ENCODE results near the gene TPM4. TPM values are rescaled to one million over a fixed set of nuclear protein-coding genes. Genes with fewer than 3 reads are reported as not detected.
A peak's percentile ranks its signal among the peaks of the same experiment; 100 is the strongest.

Gene TPM4
- total RNA-seq, 3 donors from 2014 or later: 205 to 373 (median 333) TPM

- Histone ChIP-seq H3K36me3 (ENCODE audit: low read depth) (no peaks in the 10 kb centered on the region), H3K9me3 (no peaks in the 10 kb centered on the region), H3K4me3 (no peak overlapping the region), H3K4me1 (ENCODE audit: low read depth) (no peaks in the 10 kb centered on the region)
- intact Hi-C loops (cut with DNase I, micrococcal nuclease): no loop called here
- peak; percentile 74 for ATAC-seq
- no peak for TF ChIP-seq CTCF (IDR thresholded peaks at IDR 0.05)
- no peak for DNase-seq
These were observed 60.1 kb downstream of the TPM4 start for GRCh38 chr19:16136185-16136999.

- no peak for TF ChIP-seq CTCF (IDR thresholded peaks at IDR 0.05)
- no peaks in the 10 kb centered on the region for H3K9me3 ChIP-seq
- ATAC-seq (no peak), DNase-seq (no peak)
- no peaks in the 10 kb centered on the region for H3K36me3 ChIP-seq (ENCODE audit: low read depth)
- no peak overlapping the region for H3K4me3 ChIP-seq
- H3K4me1 ChIP-seq (ENCODE audit: low read depth): peaks cover 6% of the 10 kb centered on the region
- intact Hi-C loops (cut with DNase I, micrococcal nuclease): no loop called here
These were observed 63.5 kb downstream of the TPM4 start for GRCh38 chr19:16139752-16140151.

GRCh38 chr19:16141043-16141442 lies 64.7 kb downstream of the TPM4 start:
- peak in 1 of 3 donors; percentile 74 for DNase-seq
- Histone ChIP-seq H3K4me3 (no peak overlapping the region), H3K9me3 (no peaks in the 10 kb centered on the region), H3K4me1 (ENCODE audit: low read depth) (peaks cover 6% of the 10 kb centered on the region), H3K36me3 (ENCODE audit: low read depth) (no peaks in the 10 kb centered on the region)
- no peak for TF ChIP-seq CTCF (IDR thresholded peaks at IDR 0.05)
- no peak for ATAC-seq
- intact Hi-C loops (cut with DNase I, micrococcal nuclease): no loop called here

- ATAC-seq (no peak), DNase-seq (no peak)
- no peak for TF ChIP-seq CTCF (IDR thresholded peaks at IDR 0.05)
- Histone ChIP-seq H3K36me3 (ENCODE audit: low read depth) (no peaks in the 10 kb centered on the region), H3K4me3 (no peak overlapping the region), H3K4me1 (ENCODE audit: low read depth) (peaks cover 6% of the 10 kb centered on the region), H3K9me3 (no peaks in the 10 kb centered on the region)
- intact Hi-C loops (cut with DNase I, micrococcal nuclease): no loop called here
These were observed 65.8 kb downstream of the TPM4 start for GRCh38 chr19:16142032-16142580.

- Histone ChIP-seq H3K4me1 (ENCODE audit: low read depth) (peaks cover 6% of the 10 kb centered on the region), H3K9me3 (no peaks in the 10 kb centered on the region), H3K36me3 (ENCODE audit: low read depth) (no peaks in the 10 kb centered on the region), H3K4me3 (peak within 1 kb of the TSS; percentile 18)
- peak; percentile 92 to 97 (median 96) for DNase-seq
- TF ChIP-seq CTCF (IDR thresholded peaks at IDR 0.05): no peak
- ATAC-seq: peak; percentile 99
- intact Hi-C loops (cut with DNase I, micrococcal nuclease): no loop called here
These were observed 67.3 kb downstream of the TPM4 start, which contains the start of gene HSH2D for GRCh38 chr19:16143399-16144215. HSH2D (plus strand) TSS chr19:16143685; CDS start chr19:16148751, 5,066 bp downstream.
